H9 (cell line): Measurements from ENCODE around the gene ZFP64. TPM values are rescaled to one million over a fixed set of nuclear protein-coding genes. Genes with fewer than 3 reads are reported as not detected.

Experiments
- DNase-seq: peaks from one replicate; pipeline ENCODE4 v3.0.0-alpha.2; 2017
- H2AFZ ChIP-seq: one replicate; pipeline ENCODE4 v1.6.1; 2013; ENCODE audit warnings: mild to moderate bottlenecking, low read length, control low read depth, moderate library complexity
- H2AK5ac ChIP-seq: 2 replicates; pipeline ENCODE4 v1.6.1; 2013; ENCODE audit warnings: low read length, control low read depth, mixed read lengths; ENCODE audit not compliant: insufficient read length
- H2BK120ac ChIP-seq: one replicate; pipeline ENCODE4 v1.6.1; 2013; ENCODE audit warnings: low read depth, mild to moderate bottlenecking, low read length, control low read depth, inconsistent platforms; ENCODE audit not compliant: poor library complexity, severe bottlenecking
- H2BK12ac ChIP-seq: 2 replicates; pipeline ENCODE4 v1.6.1; 2013; ENCODE audit warnings: low read length, control low read depth, mixed read lengths, low read depth; ENCODE audit not compliant: insufficient read length
- H2BK15ac ChIP-seq: 2 replicates; pipeline ENCODE4 v1.6.1; 2013; ENCODE audit warnings: low read depth, low read length, control low read depth
- H2BK20ac ChIP-seq: one replicate; pipeline ENCODE4 v1.6.1; 2013; ENCODE audit warnings: low read depth, mild to moderate bottlenecking, low read length, control low read depth, inconsistent platforms; ENCODE audit not compliant: poor library complexity, severe bottlenecking
- H2BK5ac ChIP-seq: 2 replicates; pipeline ENCODE4 v1.6.1; 2013; ENCODE audit warnings: low read length, control low read depth, mixed read lengths; ENCODE audit not compliant: insufficient read length
- H3K14ac ChIP-seq: 2 replicates; pipeline ENCODE4 v1.6.1; 2013; ENCODE audit warnings: low read length, control low read depth; ENCODE audit not compliant: insufficient read depth
- H3K18ac ChIP-seq: 2 replicates; pipeline ENCODE4 v1.6.1; 2013; ENCODE audit warnings: low read depth, mild to moderate bottlenecking, mixed read lengths, low read length, control low read depth; ENCODE audit not compliant: insufficient read length
- H3K23ac ChIP-seq: 2 replicates; pipeline ENCODE4 v1.6.1; 2013; ENCODE audit warnings: low read length, control low read depth, mixed read lengths, low read depth; ENCODE audit not compliant: insufficient read length
- H3K23me2 ChIP-seq: 2 replicates; pipeline ENCODE4 v1.6.1; 2013; ENCODE audit warnings: low read depth, mild to moderate bottlenecking, mixed read lengths, low read length, control low read depth; ENCODE audit not compliant: insufficient read length, poor library complexity, severe bottlenecking
- H3K27ac ChIP-seq: 2 replicates; pipeline ENCODE4 v1.5.1; 2013; ENCODE audit warnings: low read length, control low read depth, mixed read lengths, low read depth; ENCODE audit not compliant: insufficient read length
- H3K27me3 ChIP-seq: 2 replicates; pipeline ENCODE4 v1.6.1; 2013; ENCODE audit warnings: low read length, control low read depth, inconsistent platforms; ENCODE audit not compliant: insufficient read depth
- H3K4ac ChIP-seq: 2 replicates; pipeline ENCODE4 v1.6.1; 2013; ENCODE audit warnings: low read depth, mild to moderate bottlenecking, control low read depth, inconsistent platforms, low read length, moderate library complexity
- H3K4me1 ChIP-seq: 2 replicates; pipeline ENCODE4 v1.6.1; 2013; ENCODE audit warnings: low read length, control low read depth, inconsistent platforms; ENCODE audit not compliant: insufficient read depth
- H3K4me2 ChIP-seq: 2 replicates; pipeline ENCODE4 v1.6.1; 2013; ENCODE audit warnings: low read length, control low read depth, mixed read lengths; ENCODE audit not compliant: insufficient read length, insufficient read depth
- H3K56ac ChIP-seq: 2 replicates; pipeline ENCODE4 v1.6.1; 2013; ENCODE audit warnings: low read depth, mild to moderate bottlenecking, mixed read lengths, low read length, control low read depth; ENCODE audit not compliant: insufficient read length
- H3K79me1 ChIP-seq: 2 replicates; pipeline ENCODE4 v1.6.1; 2013; ENCODE audit warnings: low read depth, mild to moderate bottlenecking, moderate library complexity, low read length, control low read depth, inconsistent platforms; ENCODE audit not compliant: insufficient read depth, poor library complexity, severe bottlenecking
- H3K79me2 ChIP-seq: 2 replicates; pipeline ENCODE4 v1.6.1; 2013; ENCODE audit warnings: low read length, control low read depth, inconsistent platforms; ENCODE audit not compliant: insufficient read depth
- H3K9ac ChIP-seq: 2 replicates; pipeline ENCODE4 v1.6.1; 2013; ENCODE audit warnings: low read length, control low read depth, mixed read lengths; ENCODE audit not compliant: insufficient read length; ENCODE audit errors: extremely low read depth
- H3K9me3 ChIP-seq: one replicate; pipeline ENCODE4 v1.6.1; 2013; ENCODE audit warnings: low read depth, low read length, inconsistent platforms; ENCODE audit not compliant: control insufficient read depth
- H3T11ph ChIP-seq: one replicate; pipeline ENCODE4 v1.6.1; 2013; ENCODE audit warnings: mild to moderate bottlenecking, low read length, control low read depth, inconsistent platforms
- H4K20me1 ChIP-seq: one replicate; pipeline ENCODE4 v1.6.1; 2013; ENCODE audit not compliant: control insufficient read depth, insufficient read length, insufficient read depth
- H4K5ac ChIP-seq: 2 replicates; pipeline ENCODE4 v1.6.1; 2013; ENCODE audit warnings: low read depth, mild to moderate bottlenecking, mixed read lengths, low read length, control low read depth; ENCODE audit not compliant: insufficient read length
- H4K8ac ChIP-seq: replicated peaks from 2 replicates; pipeline ENCODE4 v1.6.1; 2013; ENCODE audit warnings: low read length, control low read depth, mixed read lengths, low read depth; ENCODE audit not compliant: insufficient read length
- H4K91ac ChIP-seq: 2 replicates; pipeline ENCODE4 v1.6.1; 2013; ENCODE audit warnings: low read depth, mild to moderate bottlenecking, moderate library complexity, mixed read lengths, low read length, control low read depth; ENCODE audit not compliant: insufficient read length
- H3K27ac Mint-ChIP-seq, 3 experiments: 2 replicates in 2 of 3; 3 replicates in 1 of 3; pipeline ENCODE4 v1.8.0; 2020 to 2021; ENCODE audit warnings: mixed read lengths in 3 of 3, mild to moderate bottlenecking in 1 of 3, moderate library complexity in 1 of 3
- H3K27me3 Mint-ChIP-seq: 2 replicates; pipeline ENCODE4 v1.8.0; 2021; ENCODE audit warnings: low read depth, mild to moderate bottlenecking, moderate library complexity, mixed read lengths
- H3K36me3 Mint-ChIP-seq, 3 experiments: 2 replicates in 2 of 3; 3 replicates in 1 of 3; pipeline ENCODE4 v1.8.0; 2020 to 2021; ENCODE audit warnings: low read depth in 3 of 3, mixed read lengths in 3 of 3; ENCODE audit not compliant: insufficient read depth in 1 of 3
- H3K4me1 Mint-ChIP-seq, 2 experiments: 2 replicates each; pipeline ENCODE4 v1.8.0; 2020; ENCODE audit warnings: mixed read lengths in 2 of 2
- H3K4me3 Mint-ChIP-seq, 2 experiments: 2 replicates in 1 of 2; 3 replicates in 1 of 2; pipeline ENCODE4 v1.8.0; 2020 to 2021; ENCODE audit warnings: mild to moderate bottlenecking in 2 of 2, mixed read lengths in 2 of 2, moderate library complexity in 1 of 2
- H3K9me3 Mint-ChIP-seq, 2 experiments: 2 replicates in 1 of 2; 3 replicates in 1 of 2; pipeline ENCODE4 v1.8.0; 2020; ENCODE audit warnings: mild to moderate bottlenecking in 2 of 2, mixed read lengths in 2 of 2, moderate library complexity in 1 of 2
- whole genome bisulfite sequencing: extraction: QIAGEN DNeasy Blood & Tissue Kit; methylation state at CpG from one replicate; pipeline ENCODE4 v1.1.7; 2013; ENCODE audit warnings: missing lambda C conversion rate, low lambda C conversion rate, mixed read lengths; ENCODE audit not compliant: insufficient read length; ENCODE audit errors: extremely low coverage; 5-methylcytosine and 5-hydroxymethylcytosine counted together
- total RNA-seq: library from RNA; stranded (reverse); gene quantifications from 2 replicates; pipeline ENCODE4 v1.2.1, GENCODE V29; 2021
- TF ChIP-seq, protein P1 (sequence below): fragments of 200-600 bp; sonication (generic); conservative IDR thresholded peaks from 3 replicates; pipeline ENCODE4 v1.8.0; 2021; ENCODE audit warnings: antibody characterized with exemption, mild to moderate bottlenecking

ZFP64 gene
- total RNA-seq, 1 experiment from 2014 or later = 29.2 TPM

DNA sequence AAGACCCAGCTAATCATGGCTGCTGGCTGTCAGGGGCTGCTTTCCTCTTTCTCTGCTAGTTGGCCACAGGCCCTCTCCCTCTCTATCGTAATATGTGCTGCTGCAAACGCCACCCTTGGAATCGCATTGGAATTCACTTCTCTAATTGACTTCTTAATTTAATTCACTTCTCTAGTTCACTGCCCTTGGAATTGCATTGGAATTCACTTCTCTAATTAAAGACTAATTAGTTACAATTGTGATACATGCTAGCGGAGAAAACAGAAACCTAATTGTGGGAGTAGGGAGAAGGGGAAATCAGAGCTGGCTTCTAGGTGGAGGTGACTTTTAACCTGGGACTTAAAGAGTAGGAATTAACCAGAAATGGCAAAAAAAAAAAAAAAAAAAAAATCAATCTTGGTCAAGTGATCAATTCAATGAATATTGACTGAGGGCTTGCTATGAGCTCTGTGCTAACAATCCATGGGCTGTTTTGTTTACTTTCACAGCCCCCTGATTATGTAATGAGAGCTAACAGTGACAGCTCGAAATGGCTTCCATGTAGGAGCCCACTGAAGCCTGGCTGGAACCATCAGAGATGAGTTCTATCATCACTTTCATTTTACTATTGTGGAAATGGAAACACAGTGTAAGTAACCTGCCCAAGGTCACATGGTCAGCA is 11.3 kb downstream of the ZFP64 start:
- DNase-seq = no peak
- Histone ChIP-seq H3K9me3 (no peaks in the 10 kb centered on the region), H4K8ac (no peak overlapping the region), H4K20me1 (no peaks in the 10 kb centered on the region), H2BK12ac (no peak overlapping the region), H2AFZ (no peak overlapping the region), H2BK15ac (peak overlapping the region; percentile 75; the same call in 1 of the 2 replicates), H3K27me3 (no peaks in the 10 kb centered on the region), H3K27ac (no peak overlapping the region), H2BK120ac (no peak overlapping the region), H3K79me2 (no peaks in the 10 kb centered on the region), H3K79me1 (no peaks in the 10 kb centered on the region), H2AK5ac (no peak overlapping the region), H4K5ac (no peak overlapping the region), H3K9ac (no peak overlapping the region), H3K14ac (no peak overlapping the region), H3K23ac (no peak overlapping the region), H3K4me1 (no peaks in the 10 kb centered on the region), H3K23me2 (no peaks in the 10 kb centered on the region), H3K4ac (no peak overlapping the region), H4K91ac (no peak overlapping the region), H3K4me2 (no peak overlapping the region), H2BK5ac (no peak overlapping the region), H2BK20ac (no peak overlapping the region), H3T11ph (no peak overlapping the region), H3K18ac (no peak overlapping the region), H3K56ac (no peak overlapping the region)
- WGBS = no CpG with 5 or more reads among the region's 5 CpGs
- Mint-ChIP-seq H3K9me3 (no peaks in the 10 kb centered on the region), H3K27ac (no peak overlapping the region), H3K4me3 (no peak overlapping the region), H3K36me3 (peaks cover 6 to 42% (median 29%) of the 10 kb centered on the region in 3 experiments; a peak in 6 of 7 replicates), H3K27me3 (no peaks in the 10 kb centered on the region), H3K4me1 (peaks cover 0 to 6% of the 10 kb centered on the region in 2 experiments; a peak in 2 of 4 replicates)
- TF ChIP-seq, protein P1, sequence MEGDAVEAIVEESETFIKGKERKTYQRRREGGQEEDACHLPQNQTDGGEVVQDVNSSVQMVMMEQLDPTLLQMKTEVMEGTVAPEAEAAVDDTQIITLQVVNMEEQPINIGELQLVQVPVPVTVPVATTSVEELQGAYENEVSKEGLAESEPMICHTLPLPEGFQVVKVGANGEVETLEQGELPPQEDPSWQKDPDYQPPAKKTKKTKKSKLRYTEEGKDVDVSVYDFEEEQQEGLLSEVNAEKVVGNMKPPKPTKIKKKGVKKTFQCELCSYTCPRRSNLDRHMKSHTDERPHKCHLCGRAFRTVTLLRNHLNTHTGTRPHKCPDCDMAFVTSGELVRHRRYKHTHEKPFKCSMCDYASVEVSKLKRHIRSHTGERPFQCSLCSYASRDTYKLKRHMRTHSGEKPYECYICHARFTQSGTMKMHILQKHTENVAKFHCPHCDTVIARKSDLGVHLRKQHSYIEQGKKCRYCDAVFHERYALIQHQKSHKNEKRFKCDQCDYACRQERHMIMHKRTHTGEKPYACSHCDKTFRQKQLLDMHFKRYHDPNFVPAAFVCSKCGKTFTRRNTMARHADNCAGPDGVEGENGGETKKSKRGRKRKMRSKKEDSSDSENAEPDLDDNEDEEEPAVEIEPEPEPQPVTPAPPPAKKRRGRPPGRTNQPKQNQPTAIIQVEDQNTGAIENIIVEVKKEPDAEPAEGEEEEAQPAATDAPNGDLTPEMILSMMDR = no peak
